Ectodermal cell (in vitro differentiated cells): ENCODE results near the gene GDF9. TPM values are rescaled to one million over a fixed set of nuclear protein-coding genes. Genes with fewer than 3 reads are reported as not detected.

Experiments
- H3K27ac ChIP-seq: 2 replicates; pipeline ENCODE4 v1.7.0; 2013; ENCODE audit warnings: mild to moderate bottlenecking, low read depth, low read length; ENCODE audit not compliant: insufficient read depth, poor library complexity, severe bottlenecking
- H3K27me3 ChIP-seq: 2 replicates; pipeline ENCODE4 v1.7.0; 2013; ENCODE audit warnings: mild to moderate bottlenecking, low read length; ENCODE audit not compliant: insufficient read depth, control insufficient read depth, poor library complexity, severe bottlenecking
- H3K36me3 ChIP-seq: one replicate; pipeline ENCODE4 v1.7.0; 2013; ENCODE audit warnings: low read length; ENCODE audit not compliant: control insufficient read depth, insufficient read depth
- H3K4me1 ChIP-seq: one replicate; pipeline ENCODE4 v1.7.0; 2013; ENCODE audit warnings: low read length; ENCODE audit not compliant: control insufficient read depth, insufficient read depth
- H3K4me3 ChIP-seq: 2 replicates; pipeline ENCODE4 v1.7.0; 2013; ENCODE audit warnings: low read depth, low read length, control low read depth; ENCODE audit not compliant: insufficient read depth
- H3K9me3 ChIP-seq: 2 replicates; pipeline ENCODE4 v1.7.0; 2013; ENCODE audit warnings: mild to moderate bottlenecking, low read length, moderate library complexity; ENCODE audit not compliant: control insufficient read depth
- WGBS, 2 experiments: methylation state at CpG; one replicate each; pipeline ENCODE4 v1.1.7; 2013; ENCODE audit warnings: missing lambda C conversion rate in 2 of 2; 5-methylcytosine and 5-hydroxymethylcytosine counted together
- polyA plus RNA-seq, 4 experiments: library from polyadenylated mRNA; stranded (reverse); fragments of 50-300 nt; gene quantifications; one replicate each; pipeline ENCODE4 v1.2.3, GENCODE V29; 2013

GDF9 gene, protein sequence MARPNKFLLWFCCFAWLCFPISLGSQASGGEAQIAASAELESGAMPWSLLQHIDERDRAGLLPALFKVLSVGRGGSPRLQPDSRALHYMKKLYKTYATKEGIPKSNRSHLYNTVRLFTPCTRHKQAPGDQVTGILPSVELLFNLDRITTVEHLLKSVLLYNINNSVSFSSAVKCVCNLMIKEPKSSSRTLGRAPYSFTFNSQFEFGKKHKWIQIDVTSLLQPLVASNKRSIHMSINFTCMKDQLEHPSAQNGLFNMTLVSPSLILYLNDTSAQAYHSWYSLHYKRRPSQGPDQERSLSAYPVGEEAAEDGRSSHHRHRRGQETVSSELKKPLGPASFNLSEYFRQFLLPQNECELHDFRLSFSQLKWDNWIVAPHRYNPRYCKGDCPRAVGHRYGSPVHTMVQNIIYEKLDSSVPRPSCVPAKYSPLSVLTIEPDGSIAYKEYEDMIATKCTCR
- polyA plus RNA-seq (2013, experiment 1 of 4), result 0.30 TPM
- polyA plus RNA-seq (2013, experiment 2 of 4), result 0.59 TPM
- polyA plus RNA-seq (2013, experiment 3 of 4), result 0.53 TPM
- polyA plus RNA-seq (2013, experiment 4 of 4), result 0.69 TPM

DNA sequence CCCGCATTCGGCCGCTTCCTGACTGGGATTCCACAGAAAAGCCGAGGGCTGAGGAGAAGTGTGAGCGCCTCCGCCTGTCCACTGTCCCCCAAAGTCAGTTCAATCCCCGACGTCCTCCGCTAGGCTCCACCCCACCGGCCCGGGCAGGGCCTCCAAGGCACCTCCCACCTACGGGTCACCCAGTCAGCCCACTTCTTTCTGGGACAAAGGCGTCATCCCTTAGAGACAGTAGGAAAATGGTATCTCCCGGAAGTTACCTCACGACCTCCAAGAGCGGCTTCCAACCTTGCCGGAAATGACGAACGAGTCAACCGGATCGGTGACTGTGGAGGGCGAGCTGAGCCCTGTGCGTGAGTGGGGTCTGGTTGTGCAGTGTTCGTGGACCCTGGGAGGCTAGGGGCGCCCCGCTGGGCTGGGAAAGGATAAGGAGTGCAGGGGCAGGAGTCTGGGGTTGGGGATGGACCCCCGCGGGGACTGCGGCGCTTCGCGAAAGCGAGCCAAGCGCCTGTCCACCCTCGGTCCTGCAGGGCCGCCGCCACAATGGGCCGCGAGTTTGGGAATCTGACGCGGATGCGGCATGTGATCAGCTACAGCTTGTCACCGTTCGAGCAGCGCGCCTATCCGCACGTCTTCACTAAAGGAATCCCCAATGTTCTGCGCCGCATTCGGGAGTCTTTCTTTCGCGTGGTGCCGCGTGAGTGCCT is at the start of gene GDF9, which contains the start of gene UQCRQ:
TSS of gene GDF9 (minus strand) at position 128 of the 704 bp plus-strand sequence. CDS start 1,936 bp downstream, outside the sequence.
TSS of gene UQCRQ (plus strand) at position 301 of the 704 bp plus-strand sequence. CDS start at position 541, 240 bp downstream.
- H3K36me3 ChIP-seq, result no peaks in the 10 kb centered on the region
- WGBS, 2 experiments, result 0 to 1% methylated on average over 55 of the region's 55 CpGs
- H3K27ac ChIP-seq, result peak within 1 kb of the TSS; percentile 86
- no peaks in the 10 kb centered on the region for H3K9me3 ChIP-seq
- H3K27me3 ChIP-seq, result no peaks in the 10 kb centered on the region
- H3K4me1 ChIP-seq, result no peaks in the 10 kb centered on the region
- H3K4me3 ChIP-seq, result peak within 1 kb of the TSS; percentile 88

DNA sequence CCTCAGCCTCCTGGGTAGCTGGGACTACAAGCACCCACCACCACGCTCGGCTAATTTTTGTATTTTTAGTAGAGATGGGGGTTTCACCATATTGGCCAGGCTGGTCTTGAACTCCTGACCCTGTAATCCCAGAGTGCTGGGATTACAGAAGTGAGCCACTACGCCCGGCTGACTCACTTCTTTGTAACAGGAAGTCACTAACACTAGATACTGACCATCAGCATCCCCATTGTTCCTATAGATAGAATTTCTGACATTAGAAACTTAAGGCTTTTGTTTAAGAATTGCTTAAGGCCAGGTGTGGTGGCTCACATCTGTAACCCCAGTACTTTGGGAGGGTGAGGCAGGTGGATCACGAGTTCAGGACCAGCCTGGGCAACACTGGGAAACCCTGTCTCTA is 49.4 kb upstream of the GDF9 start:
- Histone ChIP-seq H3K4me1 (no peaks in the 10 kb centered on the region), H3K27me3 (no peaks in the 10 kb centered on the region), H3K4me3 (no peak overlapping the region), H3K9me3 (no peaks in the 10 kb centered on the region), H3K36me3 (peaks cover 4% of the 10 kb centered on the region), H3K27ac (no peak overlapping the region)
- WGBS, 2 experiments, result 95 to 96% methylated on average over 5 of the region's 5 CpGs

DNA sequence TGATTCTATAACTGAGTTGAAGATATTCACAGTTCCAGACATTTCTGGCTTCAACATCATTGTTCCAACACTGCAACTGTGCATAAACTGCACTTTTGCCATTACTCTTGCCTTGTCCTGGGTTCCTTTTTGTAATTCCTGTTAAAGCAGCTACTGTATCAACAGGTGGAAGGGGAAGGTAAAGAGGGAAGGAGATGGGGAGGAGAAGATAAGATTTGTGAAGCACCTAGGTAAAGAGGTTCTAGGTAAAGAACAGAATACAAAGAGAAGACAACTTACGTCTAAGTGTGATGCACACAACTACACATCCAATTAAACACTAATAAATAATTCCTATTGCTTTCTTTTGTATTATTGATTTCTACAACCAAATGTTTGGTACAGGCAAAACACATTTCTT is 43.4 kb upstream of the GDF9 start:
- no peaks in the 10 kb centered on the region for H3K27me3 ChIP-seq
- H3K36me3 ChIP-seq, result peaks cover 4% of the 10 kb centered on the region
- no peak overlapping the region for H3K4me3 ChIP-seq
- WGBS, 2 experiments, result 100% methylated on average over 1 of the region's 1 CpG; no CpG with 5 or more reads in 1 of the 2 experiments
- no peaks in the 10 kb centered on the region for H3K4me1 ChIP-seq
- no peaks in the 10 kb centered on the region for H3K9me3 ChIP-seq
- H3K27ac ChIP-seq, result no peak overlapping the region

DNA sequence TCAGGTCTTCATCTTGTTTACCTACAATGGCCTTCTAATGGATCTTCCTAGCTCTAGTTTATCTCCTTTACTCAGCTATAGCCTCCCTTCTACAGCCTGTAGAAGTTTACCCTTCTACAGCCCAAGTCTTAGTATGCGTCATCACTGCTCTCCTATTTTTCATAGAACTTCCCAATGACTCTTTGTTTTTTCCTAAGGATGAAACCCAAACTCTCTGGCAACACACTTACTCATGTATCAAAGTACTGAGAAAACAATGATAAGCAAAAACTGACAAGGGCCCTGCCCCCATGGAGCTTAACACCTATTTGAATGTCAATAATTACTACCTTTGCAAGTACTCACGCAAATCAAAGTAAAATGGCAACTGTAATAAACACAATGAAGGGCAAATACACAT is 40.9 kb upstream of the GDF9 start:
- no peaks in the 10 kb centered on the region for H3K4me1 ChIP-seq
- no peaks in the 10 kb centered on the region for H3K9me3 ChIP-seq
- no peaks in the 10 kb centered on the region for H3K27me3 ChIP-seq
- no peaks in the 10 kb centered on the region for H3K36me3 ChIP-seq
- no peak overlapping the region for H3K4me3 ChIP-seq
- no peak overlapping the region for H3K27ac ChIP-seq
- WGBS, 2 experiments, result 92 to 94% methylated on average over 1 to 2 of the region's 2 CpGs

DNA sequence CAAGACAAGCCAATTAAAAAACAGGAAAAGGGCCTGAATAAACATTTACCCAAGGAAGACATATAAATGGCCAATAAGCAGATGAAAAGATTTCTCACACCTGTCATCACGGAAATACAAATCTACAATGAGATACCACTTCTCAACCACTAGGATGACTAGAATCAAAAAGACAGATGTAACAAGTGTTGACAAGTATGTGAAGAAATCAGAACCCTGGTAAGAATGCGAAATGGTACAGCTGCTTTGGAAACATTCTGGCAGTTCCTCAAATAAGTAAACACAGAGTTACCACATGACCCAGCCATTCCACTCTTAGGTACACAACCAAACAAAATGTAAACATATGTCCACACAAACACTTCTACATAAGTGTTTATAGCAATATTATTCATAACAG is 39.7 kb upstream of the GDF9 start:
- no peak overlapping the region for H3K27ac ChIP-seq

DNA sequence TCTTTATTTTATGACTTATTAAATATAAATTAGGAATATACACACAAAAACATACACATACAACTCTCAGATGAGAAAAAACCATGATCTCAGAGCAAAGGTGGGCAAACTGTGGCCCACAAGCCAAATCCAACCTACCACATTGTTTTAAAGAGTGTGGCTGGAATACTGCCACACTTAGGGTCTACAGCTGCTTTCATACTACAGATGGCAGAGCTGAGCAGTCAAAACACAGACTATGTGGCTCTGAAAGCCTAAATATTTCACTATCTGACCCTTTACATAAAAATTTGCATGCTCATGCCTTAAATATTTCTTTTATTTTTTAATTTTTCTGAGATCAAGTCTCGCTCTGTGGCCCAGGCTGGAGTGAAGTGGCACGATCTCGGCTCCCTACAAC is 35.5 kb upstream of the GDF9 start:
- Histone ChIP-seq H3K27ac (no peak overlapping the region), H3K36me3 (peaks cover 9% of the 10 kb centered on the region), H3K4me1 (no peaks in the 10 kb centered on the region), H3K4me3 (no peak overlapping the region), H3K9me3 (no peaks in the 10 kb centered on the region), H3K27me3 (no peaks in the 10 kb centered on the region)
- 89 to 97% methylated on average over 3 of the region's 3 CpGs for WGBS, 2 experiments

More for the DNA sequence above, 39.7 kb upstream of the GDF9 start:
- no peaks in the 10 kb centered on the region for H3K27me3 ChIP-seq
- no peaks in the 10 kb centered on the region for H3K36me3 ChIP-seq
- H3K4me1 ChIP-seq, result no peaks in the 10 kb centered on the region
- no peak overlapping the region for H3K4me3 ChIP-seq
- WGBS, 2 experiments, result 100% methylated on average over 1 to 2 of the region's 2 CpGs
- H3K9me3 ChIP-seq, result no peaks in the 10 kb centered on the region

DNA sequence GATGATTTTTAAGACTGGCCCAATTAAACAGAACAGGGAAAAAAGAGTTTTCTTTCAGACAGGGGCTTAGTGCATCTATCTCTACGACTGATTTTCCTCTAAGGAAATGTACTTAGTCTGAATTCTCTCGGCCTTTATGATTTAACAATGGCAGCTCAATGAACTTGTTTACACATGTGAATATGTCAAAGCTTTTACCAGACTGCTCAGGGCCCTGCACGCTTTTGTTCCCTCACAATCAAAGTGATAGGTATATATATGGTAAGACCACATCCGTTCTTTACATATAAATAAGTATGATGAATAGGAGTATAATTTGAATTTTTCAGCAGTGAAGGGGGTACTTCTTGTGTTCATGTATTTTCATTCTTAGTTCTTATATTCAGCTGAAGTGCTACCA is 34.8 kb upstream of the GDF9 start:
- 94 to 98% methylated on average over 2 to 3 of the region's 4 CpGs for WGBS, 2 experiments
- Histone ChIP-seq H3K27ac (no peak overlapping the region), H3K9me3 (no peaks in the 10 kb centered on the region), H3K36me3 (peaks cover 15% of the 10 kb centered on the region), H3K4me1 (no peaks in the 10 kb centered on the region), H3K4me3 (no peak overlapping the region), H3K27me3 (no peaks in the 10 kb centered on the region)

DNA sequence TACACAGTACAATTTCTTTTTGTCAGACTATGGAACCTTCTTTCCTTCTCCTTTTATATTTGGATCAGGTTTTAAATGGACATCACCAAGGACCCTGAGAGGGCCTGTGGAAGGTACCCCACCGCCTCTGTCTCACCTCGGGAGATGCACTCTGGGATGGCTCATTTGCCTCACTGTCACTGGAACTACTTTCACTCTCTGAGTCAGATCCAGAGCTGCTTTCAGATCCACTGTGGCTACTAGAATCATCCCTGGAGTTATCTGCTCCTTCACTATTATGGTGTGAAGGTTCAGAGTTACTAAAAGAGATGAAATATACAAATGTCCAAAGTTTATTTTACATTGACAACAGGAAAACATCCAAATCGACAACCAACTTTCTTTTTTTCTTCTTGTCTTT is 31.8 kb upstream of the GDF9 start:
- peaks cover 31% of the 10 kb centered on the region for H3K36me3 ChIP-seq
- H3K27ac ChIP-seq, result no peak overlapping the region
- no peak overlapping the region for H3K4me3 ChIP-seq
- no peaks in the 10 kb centered on the region for H3K4me1 ChIP-seq
- 76 to 77% methylated on average over 3 of the region's 3 CpGs for WGBS, 2 experiments
- no peaks in the 10 kb centered on the region for H3K9me3 ChIP-seq
- H3K27me3 ChIP-seq, result no peaks in the 10 kb centered on the region

DNA sequence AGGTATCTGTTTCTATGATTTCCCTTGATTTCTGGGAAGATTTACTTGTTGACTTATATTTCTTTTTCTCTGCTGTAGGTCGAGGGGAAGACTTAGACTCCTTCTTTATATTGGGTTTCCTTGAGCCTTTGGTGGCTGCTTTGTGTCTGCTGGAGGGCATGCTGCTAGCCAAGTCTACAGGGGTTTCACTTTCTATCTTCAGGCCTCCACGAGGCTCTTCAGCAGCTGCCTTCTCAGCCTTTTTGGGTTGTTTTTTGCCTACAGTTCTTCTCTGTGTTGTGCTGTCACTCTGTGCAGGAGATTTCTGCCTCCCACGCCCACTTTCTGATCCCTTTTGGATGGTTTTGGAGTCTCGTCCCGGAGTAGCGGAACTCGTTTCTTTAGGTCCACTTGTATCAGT is 30.4 kb upstream of the GDF9 start:
- Histone ChIP-seq H3K4me1 (no peaks in the 10 kb centered on the region), H3K4me3 (no peak overlapping the region), H3K9me3 (no peaks in the 10 kb centered on the region), H3K27ac (no peak overlapping the region), H3K36me3 (peaks cover 41% of the 10 kb centered on the region), H3K27me3 (no peaks in the 10 kb centered on the region)
- 92 to 97% methylated on average over 7 of the region's 7 CpGs for WGBS, 2 experiments

DNA sequence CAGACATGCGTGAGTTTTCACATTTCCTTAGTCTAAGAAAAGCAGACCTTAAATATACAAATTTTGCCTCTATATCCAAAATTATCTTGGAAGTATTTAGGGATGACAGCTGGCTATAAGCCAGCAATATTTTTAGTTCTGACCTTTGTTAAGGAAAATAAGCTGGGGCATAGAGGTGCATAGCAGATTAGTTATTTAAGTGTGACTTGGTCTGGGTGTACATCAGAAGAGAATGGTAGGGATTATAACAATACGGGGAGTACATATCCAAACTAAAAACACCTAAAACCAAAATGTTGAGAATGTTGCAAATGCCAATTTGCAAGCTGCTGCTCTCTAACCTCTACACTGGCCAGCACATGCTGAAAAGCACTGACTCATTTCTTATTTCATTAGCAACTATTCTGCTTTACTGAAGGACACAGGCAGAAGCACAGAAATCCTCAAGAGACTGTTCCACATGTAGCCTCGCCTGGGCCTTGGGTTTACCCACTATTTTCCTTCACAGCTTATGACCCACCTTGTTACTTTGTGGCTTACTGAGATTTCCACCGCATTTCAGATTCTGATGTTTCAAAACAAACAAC is 29.5 kb upstream of the GDF9 start:
- H3K4me1 ChIP-seq, result no peaks in the 10 kb centered on the region
- H3K27me3 ChIP-seq, result no peaks in the 10 kb centered on the region
- peaks cover 41% of the 10 kb centered on the region for H3K36me3 ChIP-seq
- 93 to 98% methylated on average over 3 to 4 of the region's 4 CpGs for WGBS, 2 experiments
- H3K4me3 ChIP-seq, result no peak overlapping the region
- H3K27ac ChIP-seq, result no peak overlapping the region
- no peaks in the 10 kb centered on the region for H3K9me3 ChIP-seq
